ENCODE data around the gene GNA12. TPM values are rescaled to one million over a fixed set of nuclear protein-coding genes. Genes with fewer than 3 reads are reported as not detected.
A peak's percentile ranks its signal among the peaks of the same experiment; 100 is the strongest.
"Not testable (repeated sequence)": the region's sequence is repeated elsewhere in the genome, so short reads cannot be mapped to it uniquely, and the experiment has no call there.

The GNA12 gene
- total RNA-seq, 3 donors from 2014 or later, result 21.7 to 57.7 (median 25.7) TPM

- intact Hi-C loops (cut with DNase I, micrococcal nuclease), result no loop called here
Observed at GRCh38 chr7:2700141-2700850, 143.8 kb downstream of the GNA12 start.

GRCh38 chr7:2699289-2699620, 144.9 kb downstream of the GNA12 start:
- no peaks in the 10 kb centered on the region for H3K4me1 ChIP-seq (ENCODE audit: low read depth)
- no peak overlapping the region for H3K4me3 ChIP-seq
- intact Hi-C loops (cut with DNase I, micrococcal nuclease), result no loop called here
- H3K36me3 ChIP-seq (ENCODE audit: low read depth), result no peaks in the 10 kb centered on the region
- no peak for DNase-seq
- no peak for TF ChIP-seq CTCF (IDR thresholded peaks at IDR 0.05)
- no peaks in the 10 kb centered on the region for H3K9me3 ChIP-seq
- ATAC-seq, result no peak

More at GRCh38 chr7:2700141-2700850, 143.8 kb downstream of the GNA12 start:
- Histone ChIP-seq H3K4me1 (ENCODE audit: low read depth) (no peaks in the 10 kb centered on the region), H3K36me3 (ENCODE audit: low read depth) (no peaks in the 10 kb centered on the region), H3K4me3 (no peak overlapping the region), H3K9me3 (no peaks in the 10 kb centered on the region)
- ATAC-seq (no peak), DNase-seq (no peak)
- TF ChIP-seq CTCF (IDR thresholded peaks at IDR 0.05), result no peak

GRCh38 chr7:2698581-2699288, 145.4 kb downstream of the GNA12 start:
- no peak for DNase-seq
- Histone ChIP-seq H3K4me1 (ENCODE audit: low read depth) (no peaks in the 10 kb centered on the region), H3K4me3 (no peak overlapping the region)

GRCh38 chr7:2694122-2694436, 150.0 kb downstream of the GNA12 start:
- H3K36me3 ChIP-seq (ENCODE audit: low read depth); ATAC-seq; H3K4me3 ChIP-seq; DNase-seq; H3K4me1 ChIP-seq (ENCODE audit: low read depth); H3K9me3 ChIP-seq; intact Hi-C loops (cut with DNase I, micrococcal nuclease): not testable (repeated sequence)

More at GRCh38 chr7:2698581-2699288, 145.4 kb downstream of the GNA12 start:
- ATAC-seq, result peak; percentile 67
- intact Hi-C loops (cut with DNase I, micrococcal nuclease), result no loop called here
- H3K36me3 ChIP-seq (ENCODE audit: low read depth), result no peaks in the 10 kb centered on the region
- H3K9me3 ChIP-seq, result no peaks in the 10 kb centered on the region
- TF ChIP-seq CTCF (IDR thresholded peaks at IDR 0.05), result no peak

- H3K4me1 ChIP-seq (ENCODE audit: low read depth); DNase-seq; H3K4me3 ChIP-seq; H3K36me3 ChIP-seq (ENCODE audit: low read depth); intact Hi-C loops (cut with DNase I, micrococcal nuclease); H3K9me3 ChIP-seq; ATAC-seq: not testable (repeated sequence)
Observed at GRCh38 chr7:2693420-2694121, 150.5 kb downstream of the GNA12 start.

GRCh38 chr7:2692543-2692942, 151.6 kb downstream of the GNA12 start:
- TF ChIP-seq CTCF (IDR thresholded peaks at IDR 0.05), result no peak
- no peak overlapping the region for H3K4me3 ChIP-seq
- no peaks in the 10 kb centered on the region for H3K9me3 ChIP-seq
- ATAC-seq, result peak; percentile 22
- peaks cover 11% of the 10 kb centered on the region for H3K4me1 ChIP-seq (ENCODE audit: low read depth)
- no peak for DNase-seq
- intact Hi-C loops (cut with DNase I, micrococcal nuclease), result no loop called here
- no peaks in the 10 kb centered on the region for H3K36me3 ChIP-seq (ENCODE audit: low read depth)

- H3K4me1 ChIP-seq (ENCODE audit: low read depth), result peaks cover 11% of the 10 kb centered on the region
- H3K36me3 ChIP-seq (ENCODE audit: low read depth); intact Hi-C loops (cut with DNase I, micrococcal nuclease); H3K9me3 ChIP-seq; H3K4me3 ChIP-seq; DNase-seq: not testable (repeated sequence)
- ATAC-seq, result peak; percentile 37
Observed at GRCh38 chr7:2691932-2692439, 152.1 kb downstream of the GNA12 start.
